Neural cell (in vitro differentiated cells): ENCODE measurements around the gene LRRC58. TPM values are rescaled to one million over a fixed set of nuclear protein-coding genes. Genes with fewer than 3 reads are reported as not detected.

Experiments
- H2AFZ ChIP-seq: fragments of 200-600, 300-800 bp; sonication (generic), shearing (Covaris generic); 2 replicates; pipeline ENCODE4 v1.6.0; 2014; ENCODE audit warnings: low read depth, mild to moderate bottlenecking, antibody characterized with exemption, low read length, moderate library complexity
- H3F3A ChIP-seq: fragments of 200-600 bp; shearing (Covaris generic); 2 replicates; pipeline ENCODE4 v1.6.1; 2016; ENCODE audit warnings: mild to moderate bottlenecking, moderate library complexity, mixed read lengths, antibody characterized with exemption, low read length; ENCODE audit not compliant: insufficient read depth, poor library complexity, severe bottlenecking
- H3K27ac ChIP-seq: fragments of 200-600, 300-800 bp; sonication (generic), shearing (Covaris generic); 2 replicates; pipeline ENCODE4 v1.5.1; 2014; ENCODE audit warnings: mild to moderate bottlenecking, low read length, moderate library complexity
- H3K27me3 ChIP-seq: fragments of 300-800, 200-600 bp; sonication (generic), shearing (Covaris generic); 2 replicates; pipeline ENCODE4 v1.6.0; 2014; ENCODE audit warnings: mild to moderate bottlenecking, low read depth, low read length, moderate library complexity; ENCODE audit not compliant: insufficient read depth
- H3K36me3 ChIP-seq: fragments of 300-800, 200-600 bp; sonication (generic), shearing (Covaris generic); 2 replicates; pipeline ENCODE4 v1.5.1; 2014; ENCODE audit warnings: mild to moderate bottlenecking, antibody characterized with exemption, low read length, moderate library complexity; ENCODE audit not compliant: insufficient read depth
- H3K4me2 ChIP-seq: fragments of 300-800, 200-600 bp; sonication (generic), shearing (Covaris generic); 2 replicates; pipeline ENCODE4 v1.6.0; 2014; ENCODE audit warnings: mild to moderate bottlenecking, low read length
- H3K4me3 ChIP-seq: fragments of 300-800, 200-600 bp; sonication (generic), shearing (Covaris generic); 2 replicates; pipeline ENCODE4 v1.5.1; 2014; ENCODE audit warnings: mild to moderate bottlenecking, low read length, moderate library complexity
- H3K79me2 ChIP-seq: fragments of 200-600 bp; shearing (Covaris generic); replicated peaks from 2 replicates; pipeline ENCODE4 v1.6.0; 2014; ENCODE audit warnings: mild to moderate bottlenecking, low read length, moderate library complexity; ENCODE audit not compliant: insufficient read depth
- H3K9ac ChIP-seq: fragments of 300-800, 200-600 bp; sonication (generic), shearing (Covaris generic); 2 replicates; pipeline ENCODE4 v1.6.1; 2016; ENCODE audit warnings: mild to moderate bottlenecking, low read length, mixed read lengths
- H3K9me2 ChIP-seq: fragments of 200-600 bp; shearing (Covaris generic); 2 replicates; pipeline ENCODE4 v1.6.1; 2016; ENCODE audit warnings: mild to moderate bottlenecking, low read length, mixed read lengths; ENCODE audit not compliant: insufficient read depth
- H3K9me3 ChIP-seq: fragments of 200-600, 300-800 bp; sonication (generic), shearing (Covaris generic); 2 replicates; pipeline ENCODE4 v1.6.1; 2016; ENCODE audit warnings: mild to moderate bottlenecking, mixed run types, low read length, moderate library complexity, mixed read lengths
- H4K20me1 ChIP-seq: fragments of 200-600 bp; shearing (Covaris generic); 2 replicates; pipeline ENCODE4 v1.6.1; 2016; ENCODE audit warnings: mild to moderate bottlenecking, mixed run types; ENCODE audit not compliant: insufficient read depth
- EP300 ChIP-seq: fragments of 450-650 bp; conservative IDR thresholded peaks from 2 replicates; pipeline ENCODE4 v1.6.1; 2014; ENCODE audit warnings: antibody characterized with exemption, mild to moderate bottlenecking, moderate library complexity; ENCODE audit not compliant: poor library complexity, severe bottlenecking
- EZH2 ChIP-seq: fragments of 200-600, 300-800 bp; shearing (Covaris generic), sonication (generic); IDR thresholded peaks from 2 replicates; pipeline ENCODE4 v1.6.1; 2014; ENCODE audit warnings: antibody characterized with exemption, low read length, borderline replicate concordance, mild to moderate bottlenecking; ENCODE audit not compliant: insufficient read depth, poor library complexity, severe bottlenecking
- MXI1 ChIP-seq: fragments of 450-650 bp; conservative IDR thresholded peaks from 2 replicates; pipeline ENCODE4 v1.6.1; 2014; ENCODE audit warnings: antibody characterized with exemption, mild to moderate bottlenecking; ENCODE audit not compliant: poor library complexity, severe bottlenecking
- POLR2AphosphoS5 ChIP-seq: IDR thresholded peaks from 2 replicates; pipeline ENCODE4 v1.6.1; 2012
- RAD21 ChIP-seq: fragments of 450-650 bp; conservative IDR thresholded peaks from 2 replicates; pipeline ENCODE4 v1.6.1; 2014; ENCODE audit warnings: antibody characterized with exemption, mild to moderate bottlenecking, moderate library complexity
- SMC3 ChIP-seq: fragments of 450-650 bp; conservative IDR thresholded peaks from 2 replicates; pipeline ENCODE4 v1.6.1; 2014; ENCODE audit warnings: antibody characterized with exemption, mild to moderate bottlenecking, moderate library complexity; ENCODE audit not compliant: poor library complexity
- TAF1 ChIP-seq: IDR thresholded peaks from 2 replicates; pipeline ENCODE4 v1.6.1; 2012; ENCODE audit warnings: low read depth
- polyA plus RNA-seq: library from polyadenylated mRNA; depleted of rRNA; stranded (reverse); fragments of >200 nt; gene quantifications from 2 replicates; pipeline ENCODE4 v1.2.3, GENCODE V29; 2014
- TF ChIP-seq, protein P1 (sequence below): IDR thresholded peaks from 2 replicates; pipeline ENCODE4 v1.6.1; 2012; ENCODE audit warnings: borderline replicate concordance
- TF ChIP-seq, protein P2 (sequence below): fragments of 450-650 bp; IDR thresholded peaks from 2 replicates; pipeline ENCODE4 v1.5.1; 2014; ENCODE audit warnings: antibody characterized with exemption, mild to moderate bottlenecking, moderate library complexity; ENCODE audit not compliant: poor library complexity, severe bottlenecking

Gene LRRC58
- polyA plus RNA-seq, 1 donor from 2014 or later, result 7.8 TPM

DNA sequence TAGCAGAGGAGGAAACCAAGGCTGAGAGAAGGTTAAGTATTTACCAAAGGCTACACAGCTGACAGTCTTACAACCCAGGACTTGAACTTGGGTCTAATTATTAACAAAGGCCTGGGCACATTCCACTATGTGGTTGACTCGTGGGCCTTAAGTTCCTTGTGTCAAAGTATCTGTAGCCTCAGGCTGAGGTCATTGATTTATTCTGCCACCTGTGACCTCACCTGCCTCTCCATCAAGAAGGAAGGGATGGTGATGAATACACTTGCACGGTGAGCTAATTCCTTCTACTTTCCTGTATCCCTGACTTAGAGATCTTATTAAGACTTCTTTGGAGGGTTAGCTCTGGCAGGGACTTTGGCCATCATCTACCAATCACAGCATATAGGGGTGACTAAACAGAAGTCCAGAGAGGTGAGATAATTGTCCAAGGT lies 19.9 kb upstream of the LRRC58 start:
- H3K36me3 ChIP-seq, result no peaks in the 10 kb centered on the region
- H3K27me3 ChIP-seq, result no peaks in the 10 kb centered on the region
- no peaks in the 10 kb centered on the region for H3K79me2 ChIP-seq
- H3K4me3 ChIP-seq, result no peak overlapping the region
- no peak overlapping the region for H3K4me2 ChIP-seq
- H3F3A ChIP-seq, result no peaks in the 10 kb centered on the region
- H3K27ac ChIP-seq, result no peak overlapping the region
- TF ChIP-seq RAD21, result no peak
- TF ChIP-seq TAF1, result no peak
- TF ChIP-seq, protein P1, sequence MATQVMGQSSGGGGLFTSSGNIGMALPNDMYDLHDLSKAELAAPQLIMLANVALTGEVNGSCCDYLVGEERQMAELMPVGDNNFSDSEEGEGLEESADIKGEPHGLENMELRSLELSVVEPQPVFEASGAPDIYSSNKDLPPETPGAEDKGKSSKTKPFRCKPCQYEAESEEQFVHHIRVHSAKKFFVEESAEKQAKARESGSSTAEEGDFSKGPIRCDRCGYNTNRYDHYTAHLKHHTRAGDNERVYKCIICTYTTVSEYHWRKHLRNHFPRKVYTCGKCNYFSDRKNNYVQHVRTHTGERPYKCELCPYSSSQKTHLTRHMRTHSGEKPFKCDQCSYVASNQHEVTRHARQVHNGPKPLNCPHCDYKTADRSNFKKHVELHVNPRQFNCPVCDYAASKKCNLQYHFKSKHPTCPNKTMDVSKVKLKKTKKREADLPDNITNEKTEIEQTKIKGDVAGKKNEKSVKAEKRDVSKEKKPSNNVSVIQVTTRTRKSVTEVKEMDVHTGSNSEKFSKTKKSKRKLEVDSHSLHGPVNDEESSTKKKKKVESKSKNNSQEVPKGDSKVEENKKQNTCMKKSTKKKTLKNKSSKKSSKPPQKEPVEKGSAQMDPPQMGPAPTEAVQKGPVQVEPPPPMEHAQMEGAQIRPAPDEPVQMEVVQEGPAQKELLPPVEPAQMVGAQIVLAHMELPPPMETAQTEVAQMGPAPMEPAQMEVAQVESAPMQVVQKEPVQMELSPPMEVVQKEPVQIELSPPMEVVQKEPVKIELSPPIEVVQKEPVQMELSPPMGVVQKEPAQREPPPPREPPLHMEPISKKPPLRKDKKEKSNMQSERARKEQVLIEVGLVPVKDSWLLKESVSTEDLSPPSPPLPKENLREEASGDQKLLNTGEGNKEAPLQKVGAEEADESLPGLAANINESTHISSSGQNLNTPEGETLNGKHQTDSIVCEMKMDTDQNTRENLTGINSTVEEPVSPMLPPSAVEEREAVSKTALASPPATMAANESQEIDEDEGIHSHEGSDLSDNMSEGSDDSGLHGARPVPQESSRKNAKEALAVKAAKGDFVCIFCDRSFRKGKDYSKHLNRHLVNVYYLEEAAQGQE, result no peak
- TF ChIP-seq MXI1, result no peak
- no peak for TF ChIP-seq SMC3
- TF ChIP-seq, protein P2, sequence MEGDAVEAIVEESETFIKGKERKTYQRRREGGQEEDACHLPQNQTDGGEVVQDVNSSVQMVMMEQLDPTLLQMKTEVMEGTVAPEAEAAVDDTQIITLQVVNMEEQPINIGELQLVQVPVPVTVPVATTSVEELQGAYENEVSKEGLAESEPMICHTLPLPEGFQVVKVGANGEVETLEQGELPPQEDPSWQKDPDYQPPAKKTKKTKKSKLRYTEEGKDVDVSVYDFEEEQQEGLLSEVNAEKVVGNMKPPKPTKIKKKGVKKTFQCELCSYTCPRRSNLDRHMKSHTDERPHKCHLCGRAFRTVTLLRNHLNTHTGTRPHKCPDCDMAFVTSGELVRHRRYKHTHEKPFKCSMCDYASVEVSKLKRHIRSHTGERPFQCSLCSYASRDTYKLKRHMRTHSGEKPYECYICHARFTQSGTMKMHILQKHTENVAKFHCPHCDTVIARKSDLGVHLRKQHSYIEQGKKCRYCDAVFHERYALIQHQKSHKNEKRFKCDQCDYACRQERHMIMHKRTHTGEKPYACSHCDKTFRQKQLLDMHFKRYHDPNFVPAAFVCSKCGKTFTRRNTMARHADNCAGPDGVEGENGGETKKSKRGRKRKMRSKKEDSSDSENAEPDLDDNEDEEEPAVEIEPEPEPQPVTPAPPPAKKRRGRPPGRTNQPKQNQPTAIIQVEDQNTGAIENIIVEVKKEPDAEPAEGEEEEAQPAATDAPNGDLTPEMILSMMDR, result no peak
- H3K9ac ChIP-seq, result no peak overlapping the region
- no peaks in the 10 kb centered on the region for H3K9me2 ChIP-seq
- no peaks in the 10 kb centered on the region for H4K20me1 ChIP-seq
- H3K9me3 ChIP-seq, result no peaks in the 10 kb centered on the region
- no peak overlapping the region for H2AFZ ChIP-seq

DNA sequence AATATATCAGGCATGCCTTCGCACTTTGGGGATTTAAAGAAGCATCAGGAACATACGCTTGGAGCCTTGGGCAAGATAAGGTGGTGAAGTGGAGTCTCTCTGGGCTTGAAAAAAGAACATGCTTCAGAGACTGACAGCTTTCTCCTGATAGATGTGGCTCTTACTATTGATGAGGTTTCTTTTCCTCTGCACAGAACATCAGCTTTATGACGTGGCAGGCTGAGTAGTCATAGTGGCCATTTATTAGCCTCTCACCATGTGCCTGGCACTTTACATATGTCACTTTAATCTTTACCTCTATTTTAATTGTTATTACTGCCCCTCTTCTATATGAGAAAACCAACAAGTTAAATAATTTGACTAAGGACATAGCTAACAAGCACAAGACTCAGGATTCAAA lies 19.0 kb upstream of the LRRC58 start:
- H3K9ac ChIP-seq, result no peak overlapping the region
- no peaks in the 10 kb centered on the region for H3K9me3 ChIP-seq
- H3K36me3 ChIP-seq, result no peaks in the 10 kb centered on the region
- no peaks in the 10 kb centered on the region for H3K79me2 ChIP-seq
- no peaks in the 10 kb centered on the region for H3K27me3 ChIP-seq
- no peaks in the 10 kb centered on the region for H4K20me1 ChIP-seq
- no peaks in the 10 kb centered on the region for H3K9me2 ChIP-seq
- no peak overlapping the region for H3K27ac ChIP-seq
- TF ChIP-seq EP300 (no peak), POLR2AphosphoS5 (no peak), RAD21 (no peak), MXI1 (no peak), EZH2 (no peak), TAF1 (no peak), SMC3 (no peak)
- TF ChIP-seq, protein P1, result no peak
- TF ChIP-seq, protein P2, result no peak
- H2AFZ ChIP-seq, result no peak overlapping the region
- H3K4me3 ChIP-seq, result no peak overlapping the region
- H3F3A ChIP-seq, result no peaks in the 10 kb centered on the region
- H3K4me2 ChIP-seq, result no peak overlapping the region
